ENCODE results near the gene CALD1.

DNA sequence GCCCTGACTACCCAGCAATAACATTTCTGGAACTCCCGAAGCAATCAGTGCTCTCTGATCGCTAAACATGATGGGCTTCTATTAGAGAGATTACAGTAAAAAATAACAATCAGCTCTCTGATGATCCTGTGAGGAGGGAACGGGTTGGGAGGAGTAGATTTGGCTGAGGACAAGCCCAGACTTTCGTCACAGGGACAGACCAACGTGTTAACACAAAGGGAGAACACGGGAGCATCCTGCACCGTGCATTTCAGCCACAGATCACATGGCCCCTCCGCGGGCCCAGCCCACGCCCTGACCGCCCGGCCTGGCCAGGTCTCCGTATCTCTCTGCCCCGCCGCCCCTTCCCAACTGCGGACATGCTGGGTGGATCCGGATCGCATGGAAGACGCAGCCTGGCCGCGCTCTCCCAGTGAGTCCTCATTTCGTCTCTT is 111.8 kb downstream of the CALD1 start:
- no peak for TF ChIP-seq EZH2 (IDR thresholded peaks at IDR 0.05; ENCODE audit: borderline replicate concordance, insufficient read depth, low read length, poor library complexity, severe bottlenecking)
- TF ChIP-seq, protein P1, sequence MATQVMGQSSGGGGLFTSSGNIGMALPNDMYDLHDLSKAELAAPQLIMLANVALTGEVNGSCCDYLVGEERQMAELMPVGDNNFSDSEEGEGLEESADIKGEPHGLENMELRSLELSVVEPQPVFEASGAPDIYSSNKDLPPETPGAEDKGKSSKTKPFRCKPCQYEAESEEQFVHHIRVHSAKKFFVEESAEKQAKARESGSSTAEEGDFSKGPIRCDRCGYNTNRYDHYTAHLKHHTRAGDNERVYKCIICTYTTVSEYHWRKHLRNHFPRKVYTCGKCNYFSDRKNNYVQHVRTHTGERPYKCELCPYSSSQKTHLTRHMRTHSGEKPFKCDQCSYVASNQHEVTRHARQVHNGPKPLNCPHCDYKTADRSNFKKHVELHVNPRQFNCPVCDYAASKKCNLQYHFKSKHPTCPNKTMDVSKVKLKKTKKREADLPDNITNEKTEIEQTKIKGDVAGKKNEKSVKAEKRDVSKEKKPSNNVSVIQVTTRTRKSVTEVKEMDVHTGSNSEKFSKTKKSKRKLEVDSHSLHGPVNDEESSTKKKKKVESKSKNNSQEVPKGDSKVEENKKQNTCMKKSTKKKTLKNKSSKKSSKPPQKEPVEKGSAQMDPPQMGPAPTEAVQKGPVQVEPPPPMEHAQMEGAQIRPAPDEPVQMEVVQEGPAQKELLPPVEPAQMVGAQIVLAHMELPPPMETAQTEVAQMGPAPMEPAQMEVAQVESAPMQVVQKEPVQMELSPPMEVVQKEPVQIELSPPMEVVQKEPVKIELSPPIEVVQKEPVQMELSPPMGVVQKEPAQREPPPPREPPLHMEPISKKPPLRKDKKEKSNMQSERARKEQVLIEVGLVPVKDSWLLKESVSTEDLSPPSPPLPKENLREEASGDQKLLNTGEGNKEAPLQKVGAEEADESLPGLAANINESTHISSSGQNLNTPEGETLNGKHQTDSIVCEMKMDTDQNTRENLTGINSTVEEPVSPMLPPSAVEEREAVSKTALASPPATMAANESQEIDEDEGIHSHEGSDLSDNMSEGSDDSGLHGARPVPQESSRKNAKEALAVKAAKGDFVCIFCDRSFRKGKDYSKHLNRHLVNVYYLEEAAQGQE (IDR thresholded peaks at IDR 0.05; ENCODE audit: borderline replicate concordance), result no peak
- TF ChIP-seq, protein P2, sequence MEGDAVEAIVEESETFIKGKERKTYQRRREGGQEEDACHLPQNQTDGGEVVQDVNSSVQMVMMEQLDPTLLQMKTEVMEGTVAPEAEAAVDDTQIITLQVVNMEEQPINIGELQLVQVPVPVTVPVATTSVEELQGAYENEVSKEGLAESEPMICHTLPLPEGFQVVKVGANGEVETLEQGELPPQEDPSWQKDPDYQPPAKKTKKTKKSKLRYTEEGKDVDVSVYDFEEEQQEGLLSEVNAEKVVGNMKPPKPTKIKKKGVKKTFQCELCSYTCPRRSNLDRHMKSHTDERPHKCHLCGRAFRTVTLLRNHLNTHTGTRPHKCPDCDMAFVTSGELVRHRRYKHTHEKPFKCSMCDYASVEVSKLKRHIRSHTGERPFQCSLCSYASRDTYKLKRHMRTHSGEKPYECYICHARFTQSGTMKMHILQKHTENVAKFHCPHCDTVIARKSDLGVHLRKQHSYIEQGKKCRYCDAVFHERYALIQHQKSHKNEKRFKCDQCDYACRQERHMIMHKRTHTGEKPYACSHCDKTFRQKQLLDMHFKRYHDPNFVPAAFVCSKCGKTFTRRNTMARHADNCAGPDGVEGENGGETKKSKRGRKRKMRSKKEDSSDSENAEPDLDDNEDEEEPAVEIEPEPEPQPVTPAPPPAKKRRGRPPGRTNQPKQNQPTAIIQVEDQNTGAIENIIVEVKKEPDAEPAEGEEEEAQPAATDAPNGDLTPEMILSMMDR (IDR thresholded peaks at IDR 0.05; ENCODE audit: poor library complexity, severe bottlenecking), result no peak
- no peak for TF ChIP-seq RAD21 (conservative IDR thresholded peaks at IDR 0.05)
- TF ChIP-seq EP300 (conservative IDR thresholded peaks at IDR 0.05; ENCODE audit: poor library complexity, severe bottlenecking), result no peak
